HG02588 (cell line): ENCODE results near the gene PDE4D.

Experiments
- ATAC-seq: cut with Tn5 transposase; IDR thresholded peaks from one replicate; pipeline ENCODE4 v1.9.1; 2021; ENCODE audit warnings: mild to moderate bottlenecking, moderate library complexity; ENCODE audit not compliant: unreplicated experiment

Gene PDE4D

DNA sequence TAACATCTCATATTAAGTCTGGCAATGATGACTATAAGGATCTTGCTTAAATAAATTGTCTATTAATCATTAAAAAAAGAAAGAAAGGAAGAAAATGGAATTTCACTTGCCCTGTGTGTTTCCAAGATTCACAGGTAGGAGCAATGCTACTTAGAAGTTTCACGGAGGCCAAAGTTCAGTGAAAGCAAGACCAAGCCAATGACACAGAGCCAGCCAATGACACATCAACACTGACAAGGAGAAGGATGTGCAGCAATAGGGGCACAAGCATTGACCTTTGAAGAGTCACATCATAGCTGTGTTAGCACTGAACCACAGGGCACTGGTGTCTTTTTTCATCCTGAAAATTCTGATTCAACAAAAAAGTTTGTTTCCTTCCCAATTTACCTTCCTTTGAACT lies 364.3 kb downstream of the PDE4D start:
- ATAC-seq, result no peak

DNA sequence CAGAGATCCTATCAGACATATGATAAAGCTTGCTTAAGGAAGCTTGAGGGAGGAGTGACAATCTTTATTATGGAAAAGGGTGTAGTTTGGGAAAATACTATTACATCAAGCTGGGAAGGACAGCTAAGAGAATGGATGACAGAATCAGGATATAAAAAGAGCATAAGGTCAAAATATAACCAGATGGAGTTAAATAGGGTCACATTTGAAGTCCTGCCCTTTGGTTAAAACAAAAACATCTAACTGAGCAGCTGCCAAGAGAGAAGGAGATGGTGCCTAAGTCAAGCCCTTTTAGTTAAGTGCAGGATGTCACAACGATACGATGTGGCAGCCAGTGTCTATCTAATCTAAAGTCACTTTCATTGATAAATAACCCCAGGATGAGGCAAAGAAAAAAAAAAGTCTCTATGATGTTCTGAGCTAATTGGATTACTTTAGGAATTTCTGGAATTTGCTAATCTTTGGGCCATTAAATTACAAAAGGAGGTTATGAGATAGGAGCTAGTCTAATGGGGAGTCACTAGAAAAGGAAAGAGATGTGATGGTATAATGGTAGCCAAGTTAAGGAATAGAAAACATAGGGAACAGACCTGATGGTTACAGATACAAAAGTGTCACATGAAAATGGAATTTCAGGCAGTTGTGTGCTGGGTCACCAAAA lies 365.2 kb downstream of the PDE4D start:
- ATAC-seq, result no peak

DNA sequence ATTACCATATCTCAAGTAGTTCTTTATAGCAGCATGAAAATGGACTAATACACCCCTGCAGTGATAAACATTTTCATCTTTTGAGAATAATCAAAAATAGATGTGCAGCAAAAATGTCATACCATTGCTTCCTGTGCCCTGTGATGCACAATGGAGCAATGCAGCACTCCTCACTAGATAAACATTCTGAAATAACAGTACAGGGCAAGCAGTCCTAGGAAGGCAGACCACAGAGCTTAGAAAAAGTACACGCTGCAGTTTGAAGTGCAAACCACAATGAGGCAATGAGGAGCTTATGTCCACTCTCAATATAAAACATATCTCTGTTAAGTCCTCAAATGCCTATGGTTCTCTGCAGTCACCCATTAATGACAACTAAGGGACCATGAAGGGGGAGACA lies 367.6 kb downstream of the PDE4D start:
- no peak for ATAC-seq

DNA sequence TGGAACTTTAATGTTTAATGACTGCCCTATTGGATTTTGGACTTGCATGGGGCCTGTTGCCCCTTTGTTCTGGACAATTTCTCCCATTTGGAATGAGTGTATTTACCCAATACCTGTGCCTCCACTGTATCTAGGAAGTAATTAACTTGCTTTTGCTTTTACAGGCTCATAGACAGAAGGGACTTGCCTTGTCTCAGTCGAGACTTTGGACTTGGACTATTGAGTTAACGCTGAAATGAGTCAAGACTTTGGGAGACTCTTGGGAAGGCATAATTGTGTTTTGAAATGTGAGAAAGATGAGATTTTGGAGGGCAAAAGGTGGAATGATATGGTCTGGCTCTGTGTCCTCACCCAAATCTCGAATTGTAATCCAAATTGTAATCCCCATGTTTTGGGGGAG lies 368.2 kb downstream of the PDE4D start:
- no peak for ATAC-seq

DNA sequence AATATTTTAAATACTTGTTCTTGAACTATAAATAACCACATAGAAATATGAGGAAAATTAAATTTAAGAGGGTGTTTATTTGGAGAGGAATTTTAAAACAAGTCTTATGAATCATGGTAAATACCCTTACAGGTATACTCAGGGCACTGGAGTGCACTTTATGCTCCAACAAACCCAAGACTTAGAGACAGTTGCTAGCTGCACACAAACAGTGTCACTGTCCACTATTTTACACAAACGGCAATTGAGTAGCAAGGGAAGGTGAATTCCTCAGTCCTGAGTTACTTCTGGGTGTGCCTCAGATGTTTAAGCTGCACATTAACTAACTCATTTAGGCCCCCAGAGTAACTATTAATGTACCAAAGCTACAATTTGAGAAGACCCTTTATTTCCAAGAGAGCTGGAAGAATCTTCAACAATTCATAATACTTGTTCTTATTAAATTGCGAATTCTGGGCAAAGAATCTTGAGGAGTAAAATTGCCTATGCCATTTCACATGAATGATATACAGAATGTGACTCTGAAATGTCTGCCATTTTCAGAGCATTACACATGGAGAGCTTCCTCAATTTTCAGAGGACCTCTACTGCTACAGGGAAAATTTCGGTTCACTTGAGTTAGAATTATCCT lies 371.2 kb downstream of the PDE4D start:
- ATAC-seq, result no peak

DNA sequence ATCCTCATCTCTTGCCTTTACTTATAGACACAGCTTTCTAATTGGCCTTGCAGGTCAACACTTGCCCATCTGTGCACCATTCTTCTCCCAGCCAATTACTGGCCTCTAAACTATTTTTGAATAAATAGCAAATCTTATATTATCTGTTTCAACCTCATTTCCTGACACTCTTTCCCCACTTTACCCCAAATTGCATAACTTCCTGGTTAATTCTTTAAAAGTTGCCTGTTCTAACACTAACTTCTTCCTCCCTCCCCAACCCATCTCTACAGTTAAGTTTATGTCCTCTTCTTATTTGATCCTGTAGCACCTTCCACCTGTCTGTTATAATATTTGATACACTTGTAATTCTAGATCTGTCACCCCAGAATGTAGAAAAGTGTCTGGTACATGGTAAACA lies 372.1 kb downstream of the PDE4D start:
- ATAC-seq, result no peak

DNA sequence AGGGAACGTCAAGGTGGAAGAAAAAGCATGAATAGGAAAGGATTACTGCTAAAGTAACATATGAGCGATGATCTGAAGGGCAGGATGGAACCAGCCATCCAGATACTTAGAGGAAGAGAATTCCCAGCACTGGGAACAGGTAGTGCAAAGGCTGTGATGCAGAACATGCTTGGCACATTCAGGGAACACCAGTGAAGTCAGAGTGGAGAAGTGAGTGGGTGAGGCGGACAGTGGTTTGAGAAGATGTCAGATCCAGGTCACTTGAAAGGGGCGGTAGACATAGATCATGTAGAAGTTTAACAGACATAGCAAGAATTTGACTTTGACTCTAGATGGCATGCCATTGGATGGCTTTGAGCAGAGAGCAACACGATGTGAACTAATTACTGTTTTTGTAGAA lies 374.2 kb downstream of the PDE4D start:
- ATAC-seq, result no peak

DNA sequence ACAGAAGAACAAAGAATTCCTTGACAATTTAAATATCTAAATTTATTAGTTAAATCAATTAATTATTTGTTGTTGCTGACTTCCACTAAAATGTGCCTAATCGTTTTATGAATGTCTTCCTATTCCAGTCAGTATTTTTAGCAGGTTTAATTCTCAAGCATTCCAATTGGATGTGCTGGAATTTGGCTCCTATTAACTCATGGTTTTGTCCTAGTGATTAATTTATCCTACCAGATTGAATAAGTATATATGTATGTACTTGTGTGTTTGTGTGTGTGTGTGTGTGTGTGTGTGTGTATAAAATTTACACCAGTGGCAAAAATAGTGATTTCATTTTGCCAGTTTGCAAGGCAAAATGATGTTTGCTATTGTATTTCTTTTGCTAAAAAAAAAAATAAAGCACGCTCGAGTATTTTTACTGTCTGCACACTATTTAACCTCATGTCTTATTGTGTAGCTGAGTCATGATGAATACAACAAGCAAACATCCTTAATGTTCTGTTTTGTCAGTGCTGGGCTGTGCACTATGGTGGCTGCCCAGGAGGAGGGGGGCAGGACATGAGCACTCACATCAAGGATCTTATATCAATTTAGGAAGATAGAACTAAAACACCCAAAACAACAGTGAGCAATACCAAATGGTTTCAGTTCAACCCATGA lies 375.5 kb downstream of the PDE4D start:
- ATAC-seq, result no peak

DNA sequence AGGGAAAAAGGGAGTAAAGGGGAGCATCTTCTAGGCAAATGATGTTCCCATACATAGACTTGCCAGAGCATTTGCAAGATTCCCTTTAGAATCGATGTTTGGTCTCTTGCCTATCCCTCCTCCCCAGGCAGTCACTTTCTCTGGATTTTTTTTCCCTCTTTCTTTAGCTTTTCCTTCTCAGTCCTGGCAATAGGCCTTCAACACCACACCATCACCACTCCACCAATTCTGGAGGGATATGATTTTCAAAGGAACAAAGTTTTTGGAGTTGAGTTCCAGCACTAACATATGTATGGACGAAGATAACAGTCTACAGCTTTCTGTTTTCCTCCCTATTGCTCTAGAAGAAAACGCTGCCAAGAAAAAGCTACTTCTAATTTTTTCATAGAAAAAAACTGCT lies 377.4 kb downstream of the PDE4D start:
- ATAC-seq, result no peak

DNA sequence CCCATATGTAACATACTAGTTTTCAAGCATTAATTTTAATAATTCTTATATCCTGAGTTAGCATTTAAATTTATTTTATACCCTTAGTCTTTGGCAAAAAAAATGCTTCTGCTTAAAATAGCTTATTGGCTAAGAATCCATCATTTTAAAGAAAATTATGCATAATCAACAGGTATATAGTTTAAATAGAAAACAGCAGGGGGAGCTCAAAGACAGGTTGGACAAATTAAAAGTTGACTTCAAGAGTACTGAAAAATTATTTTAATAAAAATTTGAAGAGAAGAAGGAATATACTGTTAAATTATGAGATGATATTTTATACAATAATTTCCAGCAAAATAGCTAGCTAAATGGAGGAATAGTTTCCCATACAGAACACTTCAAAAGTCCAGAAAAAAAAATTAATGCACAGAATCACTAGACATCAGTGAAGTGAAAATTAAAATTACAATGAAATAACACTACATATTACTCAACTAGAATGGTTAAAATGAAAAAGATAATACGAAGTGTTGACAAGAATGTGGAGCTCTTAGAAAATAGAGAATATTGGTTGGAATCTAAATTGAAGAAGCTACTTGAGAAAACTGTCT lies 387.1 kb downstream of the PDE4D start:
- no peak for ATAC-seq

DNA sequence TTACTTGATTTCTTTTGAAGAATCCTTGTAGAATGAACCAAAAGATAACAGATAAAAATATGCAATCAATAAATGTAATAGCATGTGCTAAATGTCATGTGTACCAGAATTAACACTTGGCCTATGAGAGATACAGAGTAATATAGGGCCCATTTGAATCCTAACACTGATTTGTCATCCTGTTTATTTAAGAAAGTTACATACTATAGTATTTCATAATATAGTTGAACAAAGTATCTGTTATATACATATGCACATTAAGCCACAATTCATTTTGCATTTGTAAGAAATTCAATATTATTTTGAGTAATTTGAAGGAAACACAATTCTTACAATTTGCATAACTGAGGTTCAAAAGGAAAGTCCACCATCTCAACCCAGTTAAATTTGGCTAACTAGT lies 389.5 kb downstream of the PDE4D start:
- no peak for ATAC-seq

DNA sequence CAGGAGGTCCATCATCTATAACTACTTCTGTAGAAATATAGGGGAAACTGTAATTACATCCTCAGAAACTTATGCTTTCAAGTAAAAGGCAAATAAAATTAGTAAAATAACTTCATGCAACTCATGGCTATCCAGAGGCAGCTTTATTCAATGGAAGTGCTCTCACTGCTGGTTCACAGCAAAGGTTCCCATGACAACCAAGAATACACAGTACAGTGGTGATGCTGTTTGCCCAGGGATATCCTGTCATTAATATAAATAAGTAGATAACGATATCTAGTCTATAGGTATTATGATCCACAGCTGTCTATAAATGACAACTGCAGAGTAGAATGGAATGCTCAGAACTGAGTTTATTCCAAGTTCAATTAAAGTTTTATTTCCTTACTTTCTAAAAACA lies 390.3 kb downstream of the PDE4D start:
- no peak for ATAC-seq

DNA sequence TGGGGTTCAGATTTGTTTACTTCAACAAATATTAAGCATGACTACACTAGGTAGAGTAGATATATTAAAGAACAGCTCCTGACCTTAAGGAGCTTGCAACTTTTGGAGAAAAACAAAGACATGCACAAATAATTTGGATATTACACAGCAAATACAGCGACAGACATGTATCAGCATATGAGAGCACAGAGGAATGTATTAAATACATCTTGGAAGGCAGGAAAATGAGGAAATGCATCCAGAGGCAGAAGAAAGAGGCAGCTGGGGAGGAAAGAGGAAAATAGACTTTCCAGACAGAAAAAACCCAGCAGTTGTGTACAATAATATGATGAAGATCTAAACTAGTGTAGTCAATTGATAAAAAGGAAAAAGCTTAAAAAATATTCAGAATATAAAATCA lies 392.2 kb downstream of the PDE4D start:
- ATAC-seq, result no peak

DNA sequence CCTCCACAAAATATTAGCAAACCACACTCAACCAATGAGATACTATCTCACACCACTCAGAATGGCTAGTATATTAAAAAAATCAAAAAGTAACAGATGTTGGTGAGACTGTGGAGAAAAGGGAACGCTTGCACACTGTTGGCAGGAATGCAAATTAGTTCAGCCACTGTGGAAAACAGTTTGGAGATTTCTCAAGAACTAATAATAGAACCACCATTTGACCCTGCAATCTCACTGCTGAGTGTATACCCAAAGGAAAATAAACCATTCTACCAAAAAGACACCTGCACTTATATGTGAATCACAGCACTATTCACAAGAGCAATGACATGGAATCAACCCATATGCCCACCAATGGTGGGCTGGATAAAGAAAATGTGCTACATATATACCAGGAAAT lies 393.5 kb downstream of the PDE4D start:
- no peak for ATAC-seq

DNA sequence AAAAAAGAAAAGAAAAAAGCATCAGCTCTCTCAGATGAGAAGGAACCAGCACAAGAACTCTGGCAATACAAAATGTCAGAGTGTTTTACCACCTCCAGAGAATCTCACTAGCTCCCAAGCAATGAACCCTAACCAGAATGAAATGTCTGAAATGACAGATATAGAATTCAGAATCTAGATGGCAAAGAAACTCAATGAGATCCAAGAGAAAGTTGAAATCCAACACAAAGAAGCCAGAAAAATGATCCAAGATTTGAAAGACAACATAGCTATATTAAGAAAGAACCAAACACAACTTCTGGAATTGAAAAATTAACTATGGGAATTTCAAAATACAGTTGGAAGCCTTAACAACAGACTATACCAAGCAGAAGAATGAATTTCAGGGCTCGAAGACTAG lies 396.3 kb downstream of the PDE4D start:
- no peak for ATAC-seq

DNA sequence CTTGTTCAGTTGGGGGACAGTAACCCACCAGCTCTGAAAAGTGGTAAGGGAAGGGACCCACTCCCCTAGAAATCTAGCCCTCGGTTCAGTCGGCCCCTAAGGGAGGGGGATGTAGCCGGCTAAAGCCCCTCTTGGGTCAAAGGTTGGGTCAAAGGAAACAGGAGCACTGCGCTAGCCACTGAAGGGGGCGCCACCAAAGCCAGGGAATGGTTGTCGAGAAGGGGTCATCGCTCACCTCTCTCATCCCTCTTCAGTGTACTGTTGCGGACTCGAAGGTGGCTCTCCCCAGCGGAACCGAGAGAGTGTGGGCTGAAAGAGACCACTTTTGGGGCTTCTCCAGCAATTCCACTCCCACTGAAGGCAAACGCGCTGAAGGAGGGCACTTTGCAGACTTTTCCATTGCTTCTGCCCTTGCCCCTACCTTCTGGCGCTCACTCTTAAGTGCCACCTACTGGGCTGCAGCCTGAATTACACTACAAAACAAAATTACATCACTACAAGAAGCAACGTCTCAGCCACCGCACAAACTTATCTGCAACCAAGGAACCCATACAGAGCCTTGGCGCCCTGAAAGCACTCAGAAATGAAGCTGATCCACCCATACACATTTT lies 396.9 kb downstream of the PDE4D start:
- no peak for ATAC-seq

DNA sequence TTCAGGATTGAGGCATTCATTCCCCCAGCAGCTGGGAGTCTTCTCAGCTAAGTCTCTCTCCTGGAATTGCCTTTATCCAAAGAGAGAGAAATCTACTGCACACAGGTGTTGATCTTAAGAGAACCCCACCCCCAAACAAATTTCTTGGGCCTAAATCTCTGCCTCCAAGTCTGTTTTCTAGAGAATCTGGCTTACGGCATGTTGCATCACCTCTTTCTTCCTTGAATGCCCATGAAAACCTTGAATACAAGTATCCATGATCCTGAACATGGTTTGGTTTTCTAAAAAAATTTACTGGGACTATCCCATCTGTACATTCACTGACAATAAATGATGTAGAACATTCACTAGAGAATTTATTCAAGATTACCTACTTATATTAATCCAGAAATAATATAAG lies 401.6 kb downstream of the PDE4D start:
- ATAC-seq, result no peak

DNA sequence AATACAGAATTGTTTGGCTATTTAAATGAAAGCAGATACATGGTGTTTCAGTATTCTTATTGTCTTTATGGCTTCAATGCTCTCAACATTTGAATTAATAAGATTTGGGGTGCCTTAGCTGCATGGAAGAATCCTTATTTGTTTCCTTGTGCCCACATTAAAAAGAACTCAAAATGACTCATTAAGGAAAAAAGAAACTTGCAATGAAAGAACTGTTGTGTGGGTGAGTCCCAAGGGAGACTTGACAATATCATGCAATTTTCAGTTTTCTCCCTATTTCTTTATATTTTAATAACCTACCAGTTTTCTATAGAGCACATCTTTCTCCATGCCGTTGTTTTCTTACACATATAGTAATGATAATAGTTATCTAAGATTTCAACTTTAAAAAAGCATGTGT lies 404.0 kb downstream of the PDE4D start:
- no peak for ATAC-seq

DNA sequence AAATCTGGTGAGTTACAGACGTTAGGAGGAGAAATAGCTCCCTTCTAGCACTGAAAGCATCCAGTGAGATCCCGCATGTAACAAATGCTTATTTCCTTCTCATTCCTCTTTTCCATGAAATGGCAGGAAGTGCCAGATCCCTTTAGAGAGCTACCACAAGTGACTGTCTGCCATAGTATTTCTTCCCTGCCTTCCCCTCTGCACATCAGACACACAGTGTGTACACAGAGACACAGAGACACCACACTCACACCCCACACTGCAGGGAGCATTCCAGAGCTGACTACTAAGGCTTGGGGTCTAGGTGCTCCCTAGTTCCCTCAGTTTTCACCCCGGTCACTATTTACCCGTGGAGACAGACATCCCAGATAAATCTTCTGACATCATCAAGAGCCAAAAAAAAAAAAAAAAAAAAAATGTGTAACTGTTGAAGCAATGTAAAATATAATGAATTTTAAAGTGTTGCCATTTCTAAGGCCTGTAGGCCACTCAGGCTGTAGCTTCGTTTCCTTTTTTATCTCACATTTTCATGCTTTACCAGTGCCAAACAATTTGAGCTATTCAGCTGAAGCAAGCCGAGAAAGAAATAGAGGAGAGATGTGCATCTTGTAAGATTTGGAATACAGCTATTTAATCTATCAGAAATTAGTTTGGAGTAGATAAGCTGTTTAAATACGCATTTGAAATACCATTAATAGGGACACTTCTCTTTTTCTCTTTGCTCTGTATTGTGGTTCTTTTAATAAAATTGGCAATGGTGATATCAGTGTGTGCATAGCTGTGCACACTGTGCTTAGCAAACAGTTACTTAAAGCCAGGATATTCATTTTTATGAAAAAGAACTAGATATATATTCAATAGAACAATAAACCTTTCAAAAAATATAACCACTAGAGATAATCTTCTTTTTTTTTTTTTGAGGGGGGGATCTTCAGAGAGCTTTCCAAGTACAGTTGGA lies 405.5 kb downstream of the PDE4D start:
- no peak for ATAC-seq

DNA sequence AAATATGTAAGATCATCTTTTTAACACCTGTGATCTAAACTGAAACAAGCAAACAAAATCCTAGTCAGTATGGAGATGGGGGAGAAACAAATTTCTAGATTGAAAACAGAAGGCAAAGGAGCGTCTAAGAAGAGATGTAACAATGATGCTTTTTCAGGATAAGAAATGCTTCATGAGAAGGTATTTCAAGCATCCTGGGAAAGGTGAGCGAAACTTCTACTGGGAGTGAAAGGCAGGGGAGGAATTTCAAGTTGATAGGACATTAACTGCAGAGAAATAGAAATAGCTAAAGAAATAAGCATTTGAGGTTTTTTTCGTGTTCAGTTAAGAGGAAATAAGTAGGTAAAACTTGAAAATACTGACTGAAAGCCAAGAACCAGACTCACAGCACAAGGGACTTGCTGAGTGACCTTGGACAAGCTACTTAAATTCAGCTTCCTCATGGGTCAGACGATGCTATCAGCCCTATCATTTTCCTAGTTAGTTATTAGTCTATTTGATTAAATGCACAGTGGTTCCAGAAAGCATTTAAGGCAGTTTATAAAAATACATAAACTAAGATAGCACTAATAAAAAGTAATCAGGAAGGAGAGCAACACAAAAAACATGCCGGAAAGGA lies 406.3 kb downstream of the PDE4D start:
- no peak for ATAC-seq
